OCI-LY1 (cell line): ENCODE data around the gene PRPF18.

Source experiments
- H2AFZ ChIP-seq: fragments of 200-600 bp; sonication (generic), shearing (Covaris generic); 2 replicates; pipeline ENCODE4 v1.6.0; 2014; ENCODE audit warnings: antibody characterized with exemption, mild to moderate bottlenecking, low read length
- H3F3A ChIP-seq: fragments of 200-600 bp; sonication (generic), shearing (Covaris generic); 2 replicates; pipeline ENCODE4 v1.6.0; 2014; ENCODE audit warnings: mild to moderate bottlenecking, antibody characterized with exemption, low read length, moderate library complexity; ENCODE audit not compliant: insufficient read depth
- H3K27ac ChIP-seq: fragments of 200-600 bp; sonication (generic); 2 replicates; pipeline ENCODE4 v1.5.1; 2014; ENCODE audit warnings: low read length, mixed run types, mild to moderate bottlenecking, low read depth; ENCODE audit not compliant: poor library complexity, severe bottlenecking
- H3K27me3 ChIP-seq: fragments of 200-600 bp; sonication (generic); 2 replicates; pipeline ENCODE4 v1.6.0; 2014; ENCODE audit warnings: antibody characterized with exemption, mild to moderate bottlenecking, low read length, moderate library complexity; ENCODE audit not compliant: insufficient read depth
- H3K36me3 ChIP-seq: fragments of 200-600 bp; sonication (generic); 2 replicates; pipeline ENCODE4 v1.6.1; 2014; ENCODE audit warnings: mild to moderate bottlenecking, antibody characterized with exemption, low read length, moderate library complexity, mixed read lengths; ENCODE audit not compliant: insufficient read depth
- H3K4me1 ChIP-seq: fragments of 200-600 bp; sonication (generic); 2 replicates; pipeline ENCODE4 v1.5.1; 2014; ENCODE audit warnings: mild to moderate bottlenecking, low read length, moderate library complexity; ENCODE audit not compliant: insufficient read depth, severe bottlenecking
- H3K4me2 ChIP-seq: fragments of 200-600 bp; sonication (generic), shearing (Covaris generic); 2 replicates; pipeline ENCODE4 v1.6.1; 2014; ENCODE audit warnings: low read length
- H3K4me3 ChIP-seq: fragments of 200-600 bp; sonication (generic); 2 replicates; pipeline ENCODE4 v1.5.1; 2014; ENCODE audit warnings: low read length, low read depth, mild to moderate bottlenecking, mixed read lengths; ENCODE audit not compliant: poor library complexity, severe bottlenecking
- H3K79me2 ChIP-seq: fragments of 200-600 bp; shearing (Covaris generic); 2 replicates; pipeline ENCODE4 v1.6.1; 2016; ENCODE audit warnings: mixed run types, low read length, mixed read lengths; ENCODE audit not compliant: insufficient read depth
- H3K9ac ChIP-seq: fragments of 200-600 bp; sonication (generic), shearing (Covaris generic); 2 replicates; pipeline ENCODE4 v1.6.1; 2014; ENCODE audit warnings: mild to moderate bottlenecking, low read length, mixed read lengths
- H3K9me2 ChIP-seq: fragments of 200-600 bp; sonication (generic), shearing (Covaris generic); 2 replicates; pipeline ENCODE4 v1.6.1; 2014; ENCODE audit warnings: low read depth, mild to moderate bottlenecking, low read length, mixed read lengths
- H3K9me3 ChIP-seq: fragments of 200-600 bp; shearing (Covaris generic); 2 replicates; pipeline ENCODE4 v1.6.1; 2014; ENCODE audit warnings: low read length, mixed read lengths
- H4K20me1 ChIP-seq: fragments of 200-600 bp; sonication (generic), shearing (Covaris generic); 2 replicates; pipeline ENCODE4 v1.6.0; 2016; ENCODE audit warnings: mild to moderate bottlenecking, low read length; ENCODE audit not compliant: insufficient read depth
- EZH2 ChIP-seq: fragments of 200-600 bp; sonication (generic), shearing (Covaris generic); IDR thresholded peaks from 2 replicates; pipeline ENCODE4 v1.8.0; 2017; ENCODE audit warnings: borderline replicate concordance, mixed run types, mild to moderate bottlenecking, antibody characterized with exemption, low read length, moderate library complexity, mixed read lengths
- TF ChIP-seq, protein P1 (sequence below): fragments of 200-600 bp; sonication (generic), shearing (Covaris generic); IDR thresholded peaks from 2 replicates; pipeline ENCODE4 v1.5.1; 2017; ENCODE audit warnings: mild to moderate bottlenecking, antibody characterized with exemption, low read length, moderate library complexity, mixed read lengths

PRPF18 gene

GRCh38 chr10:13654118-13654830 lies 67.5 kb downstream of the PRPF18 start:
- no peaks in the 10 kb centered on the region for H3K36me3 ChIP-seq
- no peaks in the 10 kb centered on the region for H3K9me2 ChIP-seq
- TF ChIP-seq, protein P1, sequence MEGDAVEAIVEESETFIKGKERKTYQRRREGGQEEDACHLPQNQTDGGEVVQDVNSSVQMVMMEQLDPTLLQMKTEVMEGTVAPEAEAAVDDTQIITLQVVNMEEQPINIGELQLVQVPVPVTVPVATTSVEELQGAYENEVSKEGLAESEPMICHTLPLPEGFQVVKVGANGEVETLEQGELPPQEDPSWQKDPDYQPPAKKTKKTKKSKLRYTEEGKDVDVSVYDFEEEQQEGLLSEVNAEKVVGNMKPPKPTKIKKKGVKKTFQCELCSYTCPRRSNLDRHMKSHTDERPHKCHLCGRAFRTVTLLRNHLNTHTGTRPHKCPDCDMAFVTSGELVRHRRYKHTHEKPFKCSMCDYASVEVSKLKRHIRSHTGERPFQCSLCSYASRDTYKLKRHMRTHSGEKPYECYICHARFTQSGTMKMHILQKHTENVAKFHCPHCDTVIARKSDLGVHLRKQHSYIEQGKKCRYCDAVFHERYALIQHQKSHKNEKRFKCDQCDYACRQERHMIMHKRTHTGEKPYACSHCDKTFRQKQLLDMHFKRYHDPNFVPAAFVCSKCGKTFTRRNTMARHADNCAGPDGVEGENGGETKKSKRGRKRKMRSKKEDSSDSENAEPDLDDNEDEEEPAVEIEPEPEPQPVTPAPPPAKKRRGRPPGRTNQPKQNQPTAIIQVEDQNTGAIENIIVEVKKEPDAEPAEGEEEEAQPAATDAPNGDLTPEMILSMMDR = no peak
- TF ChIP-seq EZH2 = no peak
- H3F3A ChIP-seq = no peaks in the 10 kb centered on the region
- no peak overlapping the region for H3K4me3 ChIP-seq
- H3K4me2 ChIP-seq = no peak overlapping the region
- no peak overlapping the region for H3K9ac ChIP-seq
- no peaks in the 10 kb centered on the region for H3K4me1 ChIP-seq
- H2AFZ ChIP-seq = no peak overlapping the region
- H4K20me1 ChIP-seq = no peaks in the 10 kb centered on the region
- no peaks in the 10 kb centered on the region for H3K79me2 ChIP-seq
- no peaks in the 10 kb centered on the region for H3K9me3 ChIP-seq
- H3K27me3 ChIP-seq = no peaks in the 10 kb centered on the region; the same call in 1 of the 2 replicates
- no peak overlapping the region for H3K27ac ChIP-seq

DNA sequence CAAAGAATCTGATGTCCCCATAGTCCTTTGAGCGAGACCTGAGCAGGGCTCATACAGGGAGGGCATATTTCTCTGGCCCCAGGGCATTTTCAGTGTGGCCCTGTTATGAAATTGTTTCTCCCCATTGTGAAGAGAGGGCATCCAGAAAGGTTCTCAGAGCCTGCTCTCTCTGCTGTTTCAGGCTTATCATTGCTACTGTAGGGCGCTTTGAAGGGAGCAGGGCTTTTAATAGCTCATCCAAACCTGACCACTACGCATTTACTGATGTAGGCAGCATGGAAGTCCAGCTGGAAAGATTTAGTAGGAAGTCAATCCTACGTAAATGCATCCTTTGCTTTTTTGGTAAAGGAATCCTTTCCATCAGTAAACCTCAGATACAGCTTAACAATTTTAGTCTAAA lies 68.1 kb downstream of the PRPF18 start:
- Histone ChIP-seq H3F3A (no peaks in the 10 kb centered on the region), H3K27me3 (no peaks in the 10 kb centered on the region; the same call in 1 of the 2 replicates), H2AFZ (no peak overlapping the region), H3K27ac (no peak overlapping the region), H3K36me3 (no peaks in the 10 kb centered on the region), H3K79me2 (no peaks in the 10 kb centered on the region), H3K4me1 (no peaks in the 10 kb centered on the region), H4K20me1 (no peaks in the 10 kb centered on the region), H3K9me3 (no peaks in the 10 kb centered on the region), H3K9me2 (no peaks in the 10 kb centered on the region), H3K9ac (no peak overlapping the region), H3K4me3 (no peak overlapping the region), H3K4me2 (no peak overlapping the region)
- no peak for TF ChIP-seq EZH2
- TF ChIP-seq, protein P1 = no peak

DNA sequence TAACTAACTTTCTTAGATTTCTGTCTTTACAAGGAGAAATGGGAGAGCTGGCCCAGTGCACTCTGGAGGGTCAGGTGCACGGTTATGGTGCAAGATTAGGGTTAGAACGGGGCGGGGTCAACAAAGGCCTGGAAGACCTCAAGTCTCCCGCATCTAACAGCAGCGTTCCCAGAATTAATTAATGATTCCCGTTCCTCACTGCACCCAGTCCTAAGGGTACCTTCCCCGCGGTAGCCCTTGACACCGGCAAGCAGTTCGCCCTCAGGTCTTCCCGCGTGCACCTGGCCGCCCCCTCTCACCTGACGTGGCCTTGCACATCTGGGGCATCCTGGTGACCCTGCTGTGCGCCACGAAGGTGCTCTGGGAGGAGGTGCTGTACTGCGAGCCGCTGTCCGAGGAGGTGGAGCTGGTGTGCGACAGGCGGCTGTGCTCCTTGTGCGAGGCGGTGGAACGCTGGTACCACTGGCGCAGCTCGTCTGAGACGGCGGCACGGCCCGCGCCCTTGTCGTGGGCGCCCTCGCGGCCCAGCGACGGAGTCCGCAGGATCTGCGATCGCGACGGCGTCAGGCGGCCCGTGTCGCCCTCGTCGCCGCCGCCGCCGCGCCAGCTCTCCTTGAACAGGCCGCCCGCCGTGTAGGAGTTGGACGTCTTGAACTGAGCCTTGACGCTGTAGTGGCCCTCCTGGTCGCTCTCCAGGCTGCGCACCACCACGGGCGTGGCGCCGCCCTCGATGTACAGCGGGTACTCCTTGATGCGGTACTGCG lies 69.8 kb downstream of the PRPF18 start:
- Histone ChIP-seq H3K36me3 (no peaks in the 10 kb centered on the region), H3K9me2 (no peaks in the 10 kb centered on the region), H3F3A (no peaks in the 10 kb centered on the region), H3K27ac (no peak overlapping the region), H3K4me3 (no peak overlapping the region), H2AFZ (no peak overlapping the region), H3K4me2 (no peak overlapping the region), H3K9ac (no peak overlapping the region), H3K4me1 (no peaks in the 10 kb centered on the region), H3K79me2 (no peaks in the 10 kb centered on the region), H4K20me1 (no peaks in the 10 kb centered on the region), H3K9me3 (no peaks in the 10 kb centered on the region), H3K27me3 (no peaks in the 10 kb centered on the region; the same call in 1 of the 2 replicates)
- TF ChIP-seq, protein P1 = no peak
- no peak for TF ChIP-seq EZH2
